B cell (primary cell): ENCODE data around the gene RASD1. TPM values are rescaled to one million over a fixed set of nuclear protein-coding genes. Genes with fewer than 3 reads are reported as not detected.
A peak's percentile ranks its signal among the peaks of the same experiment; 100 is the strongest.

ENCODE experiments used
- ATAC-seq: fragments of 200-7000 bp; cut with Tn5 transposase; one replicate; pipeline ENCODE4 v1.10.0; 2021; ENCODE audit warnings: low read depth, mild to moderate bottlenecking, moderate number of reproducible peaks, moderate library complexity
- CTCF ChIA-PET: fragments of 350-600 bp; sonication (Branson Sonifier 250); formaldehyde crosslinking; loops from one replicate; lab custom pipeline; 2021; ENCODE audit warnings: antibody characterized with exemption, inconsistent platforms; lab: Charles Lee
- POLR2A ChIA-PET: fragments of 350-600 bp; sonication (Branson Sonifier 250); formaldehyde crosslinking; loops from one replicate; lab custom pipeline; 2021; ENCODE audit warnings: antibody characterized with exemption; lab: Charles Lee
- DNase-seq: peaks from one replicate; pipeline ENCODE4 v3.0.0; 2013
- H2AFZ ChIP-seq: 2 replicates; pipeline ENCODE4 v1.6.1; 2012; ENCODE audit warnings: mild to moderate bottlenecking, low read depth, low read length; ENCODE audit not compliant: insufficient read depth, poor library complexity, severe bottlenecking
- H3K27ac ChIP-seq, 2 donors: 1 replicate in 1 of 2; 2 replicates in 1 of 2; pipeline ENCODE4 v1.5.1; 2012 to 2013; ENCODE audit warnings: low read length in 2 of 2, mild to moderate bottlenecking in 2 of 2, moderate library complexity in 1 of 2
- H3K27me3 ChIP-seq, 4 experiments: fragments of 200-600 bp in 1 of 4; sonication (generic) in 1 of 4; replicated peaks in 1 of 4; 1 replicate in 2 of 4; 2 replicates in 2 of 4; pipeline versions ENCODE4 v1.6.1 to v1.7.0; 2013 to 2016; ENCODE audit warnings: low read length in 3 of 4, mild to moderate bottlenecking in 2 of 4, mixed read lengths in 1 of 4, moderate library complexity in 1 of 4; ENCODE audit not compliant: insufficient read depth in 4 of 4, control insufficient read depth in 3 of 4; ENCODE audit errors: control extremely low read depth in 1 of 4
- H3K36me3 ChIP-seq, 2 experiments: replicated peaks in 1 of 2; 1 replicate in 1 of 2; 2 replicates in 1 of 2; pipeline versions ENCODE4 v1.6.1 to v1.7.1; 2013; ENCODE audit warnings: low read length in 1 of 2; ENCODE audit not compliant: insufficient read depth in 2 of 2, control insufficient read depth in 1 of 2; ENCODE audit errors: control extremely low read depth in 1 of 2, extremely low read depth in 1 of 2
- H3K4me1 ChIP-seq, 2 donors: fragments of 200-600 bp in 1 of 2; sonication (generic) in 1 of 2; 1 replicate in 1 of 2; 2 replicates in 1 of 2; pipeline versions ENCODE4 v1.5.1 to v1.6.1; 2013 to 2017; ENCODE audit warnings: low read length in 2 of 2; ENCODE audit not compliant: control insufficient read depth in 2 of 2, insufficient read depth in 2 of 2
- H3K4me2 ChIP-seq: replicated peaks from 2 replicates; pipeline ENCODE3; 2012; ENCODE audit warnings: mild to moderate bottlenecking, low read depth, low read length; ENCODE audit not compliant: poor library complexity, severe bottlenecking
- H3K4me3 ChIP-seq, 5 experiments: fragments of 200-600 bp in 1 of 5; sonication (generic) in 1 of 5; 1 replicate in 3 of 5; 2 replicates in 2 of 5; pipeline versions ENCODE4 v1.5.1 to v1.7.0; 2011 to 2016; ENCODE audit warnings: low read length in 4 of 5, mild to moderate bottlenecking in 4 of 5, low read depth in 2 of 5, control low read depth in 1 of 5, moderate library complexity in 1 of 5; ENCODE audit not compliant: insufficient read depth in 1 of 5; ENCODE audit errors: control extremely low read depth in 1 of 5, extremely low read depth in 1 of 5
- H3K79me2 ChIP-seq: fragments of 200-600 bp; sonication (generic); one replicate; pipeline ENCODE4 v1.6.0; 2016; ENCODE audit warnings: low read length; ENCODE audit not compliant: control insufficient read depth, insufficient read depth
- H3K9ac ChIP-seq: fragments of 200-600 bp; sonication (generic); 2 replicates; pipeline ENCODE4 v1.6.1; 2017; ENCODE audit warnings: mild to moderate bottlenecking, low read length, moderate library complexity
- H3K9me3 ChIP-seq, 3 donors: one replicate each; pipeline versions ENCODE4 v1.6.1 to v1.7.1; 2013; ENCODE audit warnings: low read length in 2 of 3; ENCODE audit not compliant: control insufficient read depth in 2 of 3, insufficient read depth in 1 of 3; ENCODE audit errors: control extremely low read depth in 1 of 3
- H4K20me1 ChIP-seq: 2 replicates; pipeline ENCODE4 v1.6.0; 2012; ENCODE audit warnings: mild to moderate bottlenecking, low read length; ENCODE audit not compliant: insufficient read depth, control insufficient read depth, poor library complexity, severe bottlenecking
- H3K27ac Mint-ChIP-seq: one replicate; pipeline ENCODE4 v1.8.0; 2021; ENCODE audit warnings: mixed read lengths
- H3K27me3 Mint-ChIP-seq: one replicate; pipeline ENCODE4 v1.8.0; 2021; ENCODE audit warnings: mixed read lengths
- H3K4me1 Mint-ChIP-seq: one replicate; pipeline ENCODE4 v1.8.0; 2021; ENCODE audit warnings: mixed read lengths
- H3K4me3 Mint-ChIP-seq: one replicate; pipeline ENCODE4 v1.8.0; 2021; ENCODE audit warnings: mixed read lengths
- H3K9me3 Mint-ChIP-seq: one replicate; pipeline ENCODE4 v1.8.0; 2022; ENCODE audit warnings: mixed read lengths; ENCODE audit not compliant: insufficient read depth
- EZH2 ChIP-seq: IDR thresholded peaks from 2 replicates; pipeline ENCODE4 v1.6.1; 2012; ENCODE audit warnings: borderline replicate concordance, low read depth, mild to moderate bottlenecking, moderate library complexity, low read length; ENCODE audit not compliant: insufficient read depth, poor library complexity, severe bottlenecking
- WGBS: methylation state at CpG from one replicate; pipeline ENCODE4 v1.1.5; 2013; ENCODE audit warnings: missing lambda C conversion rate; ENCODE audit not compliant: insufficient coverage; 5-methylcytosine and 5-hydroxymethylcytosine counted together
- intact Hi-C: fragments of 100-400 bp; cut with micrococcal nuclease; formaldehyde crosslinking; loops from one replicate; pipeline ENCODE4 v1.10.0; 2022
- polyA plus RNA-seq: library from polyadenylated mRNA; depleted of rRNA; stranded (reverse); fragments of >200 nt; gene quantifications from 2 replicates; pipeline ENCODE4 v1.2.3, GENCODE V29; 2012
- total RNA-seq, 2 donors: library from RNA; stranded (reverse); fragments of 120-200 nt in 1 of 2; gene quantifications; 1 replicate in 1 of 2; 2 replicates in 1 of 2; pipeline versions ENCODE4 v1.2.3 to v1.2.4, GENCODE V29; 2013 to 2022
- TF ChIP-seq, protein P1 (sequence below): fragments of 200-600 bp; IDR thresholded peaks from one replicate; pipeline ENCODE4 v1.8.0; 2022; ENCODE audit warnings: antibody characterized with exemption, mild to moderate bottlenecking

Gene RASD1
- total and polyA plus RNA-seq, 2 donors (not counting 1 experiment from before 2014, with no cell fraction given): 0.95 to 3.2 TPM

DNA sequence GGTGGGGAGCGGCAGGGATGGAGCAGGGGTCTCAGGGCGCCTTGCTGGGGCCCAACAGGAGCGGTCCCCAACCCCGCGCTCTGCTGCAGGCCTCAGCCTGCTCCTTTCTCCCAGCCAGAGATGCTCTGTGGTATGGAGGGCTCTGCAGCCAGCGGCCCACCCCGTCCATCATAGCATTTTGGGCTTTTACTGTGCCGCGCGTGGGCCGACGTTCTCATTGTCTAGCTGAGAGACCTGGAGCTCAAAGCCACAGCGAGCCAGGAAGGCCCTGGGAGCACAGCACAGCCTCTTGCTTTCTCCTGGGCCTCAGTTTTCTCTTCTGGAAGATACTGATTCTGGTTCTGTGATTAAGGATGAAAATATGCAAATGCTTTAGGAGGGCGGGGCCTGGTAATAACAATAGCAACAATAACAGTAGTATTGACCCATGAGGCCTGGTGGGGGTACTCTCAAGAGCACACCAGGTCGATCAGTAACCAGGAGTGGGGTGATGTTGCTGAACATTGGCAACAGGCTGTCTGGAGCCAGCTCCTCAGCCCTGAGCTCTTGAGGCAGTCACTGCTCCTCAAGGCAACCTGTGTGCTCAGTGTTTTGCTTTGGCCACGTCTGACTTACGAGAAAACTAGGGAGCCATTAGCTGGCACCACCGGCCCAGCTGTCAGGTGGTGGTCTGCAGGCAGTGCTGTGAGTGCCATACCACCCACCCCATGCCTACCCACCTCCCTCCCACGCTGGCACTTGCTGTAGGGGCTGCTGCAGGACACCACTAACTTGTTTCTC lies 1.1 kb upstream of the RASD1 start:
- Mint-ChIP-seq H3K4me1 (peaks cover 20% of the 10 kb centered on the region), H3K4me3 (peak overlapping the region; percentile 72), H3K27me3 (peaks cover 8% of the 10 kb centered on the region), H3K9me3 (no peaks in the 10 kb centered on the region), H3K27ac (no peak overlapping the region)
- Histone ChIP-seq H3K36me3 (peaks cover 0 to 8% of the 10 kb centered on the region in 2 experiments), H2AFZ (peak overlapping the region; percentile 70), H3K27ac (no peak overlapping the region), H3K4me2 (peak overlapping the region; percentile 100), H3K27me3 (peaks cover 0 to 29% (median 6%) of the 10 kb centered on the region in 4 experiments), H3K4me1 (peaks cover 24% of the 10 kb centered on the region in 2 donors), H4K20me1 (peaks cover 6% of the 10 kb centered on the region), H3K9me3 (peaks cover 0 to 5% (median 0%) of the 10 kb centered on the region in 3 donors), H3K79me2 (no peaks in the 10 kb centered on the region), H3K9ac (peak overlapping the region; percentile 72), H3K4me3 (peak overlapping the region in 2 of 5 experiments; percentile 23 to 67)
- DNase-seq (no peak), ATAC-seq (no peak)
- ChIA-PET POLR2A (no interaction called here), CTCF (interaction anchor here (0.6 to 4.1 kb wide), 31 partner anchors 8 to 536 kb away, joined by 3 to 121 read pairs (median 3); partner anchors contain the start of gene PEMT)
- 51% methylated on average over 17 of the region's 19 CpGs for WGBS
- TF ChIP-seq, protein P1, sequence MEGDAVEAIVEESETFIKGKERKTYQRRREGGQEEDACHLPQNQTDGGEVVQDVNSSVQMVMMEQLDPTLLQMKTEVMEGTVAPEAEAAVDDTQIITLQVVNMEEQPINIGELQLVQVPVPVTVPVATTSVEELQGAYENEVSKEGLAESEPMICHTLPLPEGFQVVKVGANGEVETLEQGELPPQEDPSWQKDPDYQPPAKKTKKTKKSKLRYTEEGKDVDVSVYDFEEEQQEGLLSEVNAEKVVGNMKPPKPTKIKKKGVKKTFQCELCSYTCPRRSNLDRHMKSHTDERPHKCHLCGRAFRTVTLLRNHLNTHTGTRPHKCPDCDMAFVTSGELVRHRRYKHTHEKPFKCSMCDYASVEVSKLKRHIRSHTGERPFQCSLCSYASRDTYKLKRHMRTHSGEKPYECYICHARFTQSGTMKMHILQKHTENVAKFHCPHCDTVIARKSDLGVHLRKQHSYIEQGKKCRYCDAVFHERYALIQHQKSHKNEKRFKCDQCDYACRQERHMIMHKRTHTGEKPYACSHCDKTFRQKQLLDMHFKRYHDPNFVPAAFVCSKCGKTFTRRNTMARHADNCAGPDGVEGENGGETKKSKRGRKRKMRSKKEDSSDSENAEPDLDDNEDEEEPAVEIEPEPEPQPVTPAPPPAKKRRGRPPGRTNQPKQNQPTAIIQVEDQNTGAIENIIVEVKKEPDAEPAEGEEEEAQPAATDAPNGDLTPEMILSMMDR: peak; percentile 44
- no peak for TF ChIP-seq EZH2
- intact Hi-C loops: loop anchor here (2.0 to 5.0 kb wide), 3 partner anchors 72 to 540 kb away; partner anchors contain the start of genes ATPAF2 and GID4
